Putamen (tissue), 1 donor: ENCODE results near the gene ZACN.
"Not testable (repeated sequence)": the region's sequence is repeated elsewhere in the genome, so short reads cannot be mapped to it uniquely, and the experiment has no call there.

Source experiments
- DNase-seq: peaks from one replicate; pipeline ENCODE4 v3.0.0-alpha.2; 2016; ENCODE audit warnings: low spot score

The ZACN gene

GRCh38 chr17:76054112-76054476 is 24.9 kb upstream of the ZACN start:
- no peak for DNase-seq

GRCh38 chr17:76056882-76057281 is 22.1 kb upstream of the ZACN start:
- no peak for DNase-seq

GRCh38 chr17:76058264-76058663 is 20.7 kb upstream of the ZACN start:
- DNase-seq = not testable (repeated sequence)

GRCh38 chr17:76063875-76064546 is 15.0 kb upstream of the ZACN start:
- DNase-seq = no peak

GRCh38 chr17:76065775-76066174 is 13.2 kb upstream of the ZACN start:
- no peak for DNase-seq

- no peak for DNase-seq
Observed at GRCh38 chr17:76071531-76072147, 7.3 kb upstream of the ZACN start.

GRCh38 chr17:76072148-76072858 is 6.7 kb upstream of the ZACN start, which contains the start of gene SRP68:
Gene SRP68, minus strand, starts transcription at chr17:76072517. Its CDS starts 26 bp downstream, at chr17:76072491.
- peak; percentile 95 for DNase-seq

- DNase-seq = no peak
Observed at GRCh38 chr17:76074390-76075363, 4.3 kb upstream of the ZACN start, which contains the start of gene GALR2. Gene GALR2, plus strand, starts transcription at chr17:76074781. Its CDS starts 103 bp downstream, at chr17:76074884.

- no peak for DNase-seq
Observed at GRCh38 chr17:76075364-76076145, 3.4 kb upstream of the ZACN start.

GRCh38 chr17:76076146-76076764 is 2.7 kb upstream of the ZACN start:
- DNase-seq = no peak

- DNase-seq = no peak
Observed at GRCh38 chr17:76076765-76077583, 2.0 kb upstream of the ZACN start.

- DNase-seq = no peak
Observed at GRCh38 chr17:76077584-76078110, 1.3 kb upstream of the ZACN start.

GRCh38 chr17:76078370-76078769 is 612 bp upstream of the ZACN start:
- DNase-seq = not testable (repeated sequence)

- DNase-seq = no peak
Observed at GRCh38 chr17:76079535-76079955, 563 bp downstream of the ZACN start.

GRCh38 chr17:76079956-76080767 is 1.2 kb downstream of the ZACN start:
- no peak for DNase-seq

GRCh38 chr17:76080768-76081287 is 1.8 kb downstream of the ZACN start:
- no peak for DNase-seq

- DNase-seq = no peak
Observed at GRCh38 chr17:76081295-76082210, 2.6 kb downstream of the ZACN start.
